ENCODE measurements around the gene CTBP2.

- no peak for TF ChIP-seq CTCF (conservative IDR thresholded peaks at IDR 0.05)
- no peak for TF ChIP-seq ZFX (IDR thresholded peaks at IDR 0.05)
Measured at GRCh38 chr10:125025341-125025740, 135.0 kb downstream of the CTBP2 start.

Measured in C4-2B (cell line).